ENCODE data around the gene CTR9. TPM values are rescaled to one million over a fixed set of nuclear protein-coding genes. Genes with fewer than 3 reads are reported as not detected.

Gene CTR9
- total and polyA plus RNA-seq, 9 of the 15 experiments (the other 6 are each of a cell fraction or from before 2014, with no cell fraction given), result 25.4 to 79.3 (median 47.3) TPM

GRCh38 chr11:10808553-10809372 is 57.7 kb downstream of the CTR9 start, which contains the start of gene EIF4G2 (continued):
- TF ChIP-seq HES1 (IDR thresholded peaks at IDR 0.05; ENCODE audit: low read depth) (0 out of 2 replicates have a peak, but pooled peaks have one; percentile 32), ZNF699 (CRISPR knock-in tag; IDR thresholded peaks at IDR 0.05; ENCODE audit: insufficient replicate concordance) (no peak), POLR3G (IDR thresholded peaks at IDR 0.05; ENCODE audit: extremely low read depth, insufficient read length, insufficient replicate concordance) (no peak), ZNF354B (CRISPR knock-in tag; IDR thresholded peaks at IDR 0.05) (no peak), ZNF280B (CRISPR knock-in tag; IDR thresholded peaks at IDR 0.05) (no peak), ZC3H8 (IDR thresholded peaks at IDR 0.05) (peak; percentile 78), RBM25 (IDR thresholded peaks at IDR 0.05; ENCODE audit: low read depth, low read length, severe bottlenecking) (peak; percentile 61), HBP1 (CRISPR knock-in tag; IDR thresholded peaks at IDR 0.05) (peak; percentile 95), HCFC1 (IDR thresholded peaks at IDR 0.05; ENCODE audit: low read depth, low read length) (no peak; the same call in 1 of the 2 replicates), POLR2G (IDR thresholded peaks at IDR 0.05; ENCODE audit: low read depth, low read length) (peak; percentile 98), CBX3 (IDR thresholded peaks at IDR 0.05; ENCODE audit: borderline replicate concordance in 1 of 2, low read length in 2 of 2) (peak in 1 of 2 experiments; percentile 11; a peak in 1 of 3 replicates), TOE1 (IDR thresholded peaks at IDR 0.05; ENCODE audit: borderline replicate concordance) (peak; percentile 77), TOE1 (CRISPR knock-in tag; IDR thresholded peaks at IDR 0.05; ENCODE audit: borderline replicate concordance, low read depth) (no peak), CREB1 (IDR thresholded peaks at IDR 0.05) (peak; percentile 46), CREB1 (CRISPR knock-in tag; IDR thresholded peaks at IDR 0.05) (peak; percentile 70; the same call in 1 of the 2 replicates), ZNF41 (CRISPR knock-in tag; conservative IDR thresholded peaks at IDR 0.05) (no peak), CGGBP1 (CRISPR knock-in tag; IDR thresholded peaks at IDR 0.05) (peak; percentile 87; the same call in 1 of the 2 replicates), HSF4 (CRISPR knock-in tag; IDR thresholded peaks at IDR 0.05; ENCODE audit: borderline replicate concordance) (no peak), CXXC5 (CRISPR knock-in tag; IDR thresholded peaks at IDR 0.05) (no peak; the same call in 1 of the 2 replicates), SRSF7 (optimal IDR thresholded peaks at IDR 0.05; ENCODE audit: low read depth, low read length) (no peak), FOXM1 (IDR thresholded peaks at IDR 0.05; ENCODE audit: low read depth) (peak; percentile 54), FOXM1 (CRISPR knock-in tag; IDR thresholded peaks at IDR 0.05; ENCODE audit: low read depth) (peak; percentile 94), NR2F6 (CRISPR knock-in tag; IDR thresholded peaks at IDR 0.05) (no peak), ZNF197 (CRISPR knock-in tag; IDR thresholded peaks at IDR 0.05; ENCODE audit: low read depth) (no peak), ZNF347 (CRISPR knock-in tag; IDR thresholded peaks at IDR 0.05; ENCODE audit: low read depth) (no peak), CAMTA2 (CRISPR knock-in tag; conservative IDR thresholded peaks at IDR 0.05) (no peak)
